Measurements from ENCODE around the gene NRCAM. TPM values are rescaled to one million over a fixed set of nuclear protein-coding genes. Genes with fewer than 3 reads are reported as not detected.

Gene NRCAM
- total and polyA plus RNA-seq, 10 of the 15 experiments (the other 5 are each of a cell fraction or from before 2014, with no cell fraction given): 0.30 to 2.0 (median 1.0) TPM

- TF ChIP-seq CTCF (IDR thresholded peaks at IDR 0.05 in 2 of 3, conservative IDR thresholded peaks at IDR 0.05 in 1 of 3; ENCODE audit: control insufficient read depth in 2 of 3, extremely low read depth in 1 of 3, insufficient read depth in 1 of 3, low read depth in 3 of 3, low read length in 3 of 3) (no peak), ESRRA (IDR thresholded peaks at IDR 0.05; ENCODE audit: low read length) (no peak)
Observed at GRCh38 chr7:108234971-108235450, 221.2 kb downstream of the NRCAM start (continued).

DNA sequence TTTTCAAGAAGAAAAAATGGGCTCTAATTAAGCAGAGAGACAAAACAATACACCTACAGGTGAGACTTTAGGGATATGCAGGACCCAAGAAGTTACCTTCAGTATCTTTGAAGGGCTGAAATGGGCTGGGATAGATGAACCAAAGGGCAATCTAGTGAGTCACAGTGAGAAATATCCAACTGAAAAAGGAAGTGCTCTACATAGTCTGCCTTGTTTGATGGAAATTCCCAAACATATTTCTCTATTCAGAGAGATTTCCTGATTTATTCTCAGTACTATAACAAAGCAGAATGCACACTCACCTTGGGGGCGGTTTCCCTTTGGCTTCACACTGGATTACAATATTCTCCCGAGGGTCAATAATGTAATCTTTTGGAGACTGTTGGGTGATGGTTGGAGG, 222.0 kb downstream of the NRCAM start:
- no peak overlapping the region for H3K4me3 ChIP-seq
- ChIA-PET CTCF (no interaction called here), SMC1A (ENCODE audit: uncharacterized antibody, unreplicated experiment) (no interaction called here), RAD21 (ENCODE audit: unreplicated experiment) (no interaction called here), POLR2A (no interaction called here)
- intact Hi-C loops (cut with micrococcal nuclease; ENCODE audit: unreplicated experiment) (loop anchor here (10.0 kb wide), 1 partner anchor 61 kb away; no protein-coding TSS in a partner anchor), in situ Hi-C loops (cut with MboI) (no loop called here)
- no peak overlapping the region for H3K9ac ChIP-seq (ENCODE audit: control insufficient read depth, insufficient read depth, low read length)
- no peaks in the 10 kb centered on the region; the same call in 2 of the 3 replicates for H3K9me3 ChIP-seq (replicated peaks; ENCODE audit: control insufficient read depth, insufficient read depth, low read length)
- H3K27ac ChIP-seq (ENCODE audit: control insufficient read depth, insufficient read depth): no peak overlapping the region
- no peak for DNase-seq (ENCODE audit: low read depth, low spot score)
- TF ChIP-seq, protein P1, sequence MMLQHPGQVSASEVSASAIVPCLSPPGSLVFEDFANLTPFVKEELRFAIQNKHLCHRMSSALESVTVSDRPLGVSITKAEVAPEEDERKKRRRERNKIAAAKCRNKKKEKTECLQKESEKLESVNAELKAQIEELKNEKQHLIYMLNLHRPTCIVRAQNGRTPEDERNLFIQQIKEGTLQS (IDR thresholded peaks at IDR 0.05; ENCODE audit: borderline replicate concordance, extremely low read depth, low read depth, low read length): no peak
- TF ChIP-seq, protein P2, sequence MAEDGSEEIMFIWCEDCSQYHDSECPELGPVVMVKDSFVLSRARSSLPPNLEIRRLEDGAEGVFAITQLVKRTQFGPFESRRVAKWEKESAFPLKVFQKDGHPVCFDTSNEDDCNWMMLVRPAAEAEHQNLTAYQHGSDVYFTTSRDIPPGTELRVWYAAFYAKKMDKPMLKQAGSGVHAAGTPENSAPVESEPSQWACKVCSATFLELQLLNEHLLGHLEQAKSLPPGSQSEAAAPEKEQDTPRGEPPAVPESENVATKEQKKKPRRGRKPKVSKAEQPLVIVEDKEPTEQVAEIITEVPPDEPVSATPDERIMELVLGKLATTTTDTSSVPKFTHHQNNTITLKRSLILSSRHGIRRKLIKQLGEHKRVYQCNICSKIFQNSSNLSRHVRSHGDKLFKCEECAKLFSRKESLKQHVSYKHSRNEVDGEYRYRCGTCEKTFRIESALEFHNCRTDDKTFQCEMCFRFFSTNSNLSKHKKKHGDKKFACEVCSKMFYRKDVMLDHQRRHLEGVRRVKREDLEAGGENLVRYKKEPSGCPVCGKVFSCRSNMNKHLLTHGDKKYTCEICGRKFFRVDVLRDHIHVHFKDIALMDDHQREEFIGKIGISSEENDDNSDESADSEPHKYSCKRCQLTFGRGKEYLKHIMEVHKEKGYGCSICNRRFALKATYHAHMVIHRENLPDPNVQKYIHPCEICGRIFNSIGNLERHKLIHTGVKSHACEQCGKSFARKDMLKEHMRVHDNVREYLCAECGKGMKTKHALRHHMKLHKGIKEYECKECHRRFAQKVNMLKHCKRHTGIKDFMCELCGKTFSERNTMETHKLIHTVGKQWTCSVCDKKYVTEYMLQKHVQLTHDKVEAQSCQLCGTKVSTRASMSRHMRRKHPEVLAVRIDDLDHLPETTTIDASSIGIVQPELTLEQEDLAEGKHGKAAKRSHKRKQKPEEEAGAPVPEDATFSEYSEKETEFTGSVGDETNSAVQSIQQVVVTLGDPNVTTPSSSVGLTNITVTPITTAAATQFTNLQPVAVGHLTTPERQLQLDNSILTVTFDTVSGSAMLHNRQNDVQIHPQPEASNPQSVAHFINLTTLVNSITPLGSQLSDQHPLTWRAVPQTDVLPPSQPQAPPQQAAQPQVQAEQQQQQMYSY (CRISPR knock-in tag; IDR thresholded peaks at IDR 0.05): no peak
- no peak for TF ChIP-seq SIX5 (IDR thresholded peaks at IDR 0.05; ENCODE audit: low read depth, low read length, severe bottlenecking)
- TF ChIP-seq EGR1 (IDR thresholded peaks at IDR 0.05; ENCODE audit: borderline replicate concordance in 1 of 2, low read depth in 2 of 2, low read length in 2 of 2): no peak
- no peaks in the 10 kb centered on the region for H3K4me1 ChIP-seq (ENCODE audit: control insufficient read depth, insufficient read depth, low read length)
- WGBS (ENCODE audit: insufficient coverage, insufficient replicate concordance, low lambda C conversion rate, missing lambda C conversion rate): 0% methylated on average over 2 of the region's 2 CpGs
- no peak overlapping the region for H3K4me2 ChIP-seq (ENCODE audit: control insufficient read depth, insufficient read depth)
- ATAC-seq: no peak
- H4K20me1 ChIP-seq (ENCODE audit: control insufficient read depth, insufficient read depth): no peaks in the 10 kb centered on the region
- H2AFZ ChIP-seq (ENCODE audit: control insufficient read depth, low read depth, low read length): no peak overlapping the region; the same call in 1 of the 2 replicates
- H3K27me3 ChIP-seq (replicated peaks in 1 of 2; ENCODE audit: control insufficient read depth in 2 of 2, insufficient read depth in 2 of 2, low read length in 1 of 2): no peaks in the 10 kb centered on the region
- no peak for FAIRE-seq
- BruUV-seq (replicated peaks): no TSS peak
- H3K36me3 ChIP-seq (ENCODE audit: control insufficient read depth in 2 of 2, insufficient read depth in 2 of 2, low read length in 1 of 2): no peaks in the 10 kb centered on the region
- no peaks in the 10 kb centered on the region for H3K79me2 ChIP-seq (ENCODE audit: control insufficient read depth, insufficient read depth, low read length)
